ENCODE results near the gene HDAC11.

GRCh38 chr3:13537909-13538296 is 57.8 kb downstream of the HDAC11 start:
- TF ChIP-seq USF2 (IDR thresholded peaks at IDR 0.05; ENCODE audit: low read depth, low read length) (no peak), USF2 (CRISPR knock-in tag; IDR thresholded peaks at IDR 0.05; ENCODE audit: borderline replicate concordance) (no peak), ZSCAN20 (CRISPR knock-in tag; IDR thresholded peaks at IDR 0.05; ENCODE audit: borderline replicate concordance) (no peak), MYPOP (CRISPR knock-in tag; IDR thresholded peaks at IDR 0.05) (no peak), ZSCAN30 (CRISPR knock-in tag; IDR thresholded peaks at IDR 0.05) (no peak), TAF1 (CRISPR knock-in tag; IDR thresholded peaks at IDR 0.05) (no peak), POLR2A (IDR thresholded peaks at IDR 0.05; ENCODE audit: insufficient read depth in 1 of 2, low read depth in 2 of 2, low read length in 2 of 2) (no peak), NFE2 (CRISPR knock-in tag; IDR thresholded peaks at IDR 0.05) (no peak), EZH2 (conservative IDR thresholded peaks at IDR 0.05; ENCODE audit: low read depth, low read length) (no peak), NFRKB (IDR thresholded peaks at IDR 0.05) (no peak), HNRNPK (IDR thresholded peaks at IDR 0.05; ENCODE audit: low read depth, low read length, poor library complexity, severe bottlenecking) (no peak), NRL (CRISPR knock-in tag; IDR thresholded peaks at IDR 0.05; ENCODE audit: borderline replicate concordance) (no peak), CTCF (CRISPR knock-in tag; IDR thresholded peaks at IDR 0.05) (no peak), ZNF672 (CRISPR knock-in tag; IDR thresholded peaks at IDR 0.05) (no peak)

All from HepG2 (cell line).